Stimulated activated CD8-positive, alpha-beta memory T cell treated with anti-CD3 and anti-CD28 coated beads, Interleukin-15, amount 100 ng/mL, for 48 hours (primary cell): ENCODE results near the gene CCDC186.

Experiments
- DNase-seq, 2 donors: peaks; one replicate each; pipeline ENCODE4 v3.0.0-alpha.2; 2020; ENCODE audit warnings: low read depth in 2 of 2

CCDC186 gene

GRCh38 chr10:114110174-114110972 is 63.6 kb downstream of the CCDC186 start:
- no peak for DNase-seq

- DNase-seq = no peak
Observed at GRCh38 chr10:114103284-114103683, 70.7 kb downstream of the CCDC186 start.

- no peak for DNase-seq
Observed at GRCh38 chr10:114102256-114102655, 71.7 kb downstream of the CCDC186 start.

GRCh38 chr10:114100848-114101741 is 72.9 kb downstream of the CCDC186 start:
- no peak for DNase-seq

- no peak for DNase-seq
Observed at GRCh38 chr10:114096864-114097263, 77.1 kb downstream of the CCDC186 start.

- no peak for DNase-seq
Observed at GRCh38 chr10:114095559-114096337, 78.3 kb downstream of the CCDC186 start.

GRCh38 chr10:114094795-114095194 is 79.2 kb downstream of the CCDC186 start:
- DNase-seq = no peak

GRCh38 chr10:114087655-114088054 is 86.3 kb downstream of the CCDC186 start:
- DNase-seq = no peak

GRCh38 chr10:114087255-114087654 is 86.7 kb downstream of the CCDC186 start:
- DNase-seq = no peak

- no peak for DNase-seq
Observed at GRCh38 chr10:114084215-114084614, 89.8 kb downstream of the CCDC186 start.

GRCh38 chr10:114083040-114083439 is 91.0 kb downstream of the CCDC186 start:
- DNase-seq = no peak

- DNase-seq = no peak
Observed at GRCh38 chr10:114081911-114082583, 92.0 kb downstream of the CCDC186 start.

- no peak for DNase-seq
Observed at GRCh38 chr10:114079421-114079820, 94.6 kb downstream of the CCDC186 start.

GRCh38 chr10:114078346-114078745 is 95.7 kb downstream of the CCDC186 start:
- no peak for DNase-seq

GRCh38 chr10:114077815-114078219 is 96.2 kb downstream of the CCDC186 start:
- no peak for DNase-seq

GRCh38 chr10:114077347-114077746 is 96.7 kb downstream of the CCDC186 start:
- DNase-seq = no peak

GRCh38 chr10:114075093-114075492 is 98.9 kb downstream of the CCDC186 start:
- DNase-seq = no peak

GRCh38 chr10:114073395-114074186 is 100.4 kb downstream of the CCDC186 start:
- DNase-seq = no peak

- DNase-seq = no peak
Observed at GRCh38 chr10:114071178-114071577, 102.8 kb downstream of the CCDC186 start.
